ENCODE data around the gene SLC25A38.

SLC25A38 gene

DNA sequence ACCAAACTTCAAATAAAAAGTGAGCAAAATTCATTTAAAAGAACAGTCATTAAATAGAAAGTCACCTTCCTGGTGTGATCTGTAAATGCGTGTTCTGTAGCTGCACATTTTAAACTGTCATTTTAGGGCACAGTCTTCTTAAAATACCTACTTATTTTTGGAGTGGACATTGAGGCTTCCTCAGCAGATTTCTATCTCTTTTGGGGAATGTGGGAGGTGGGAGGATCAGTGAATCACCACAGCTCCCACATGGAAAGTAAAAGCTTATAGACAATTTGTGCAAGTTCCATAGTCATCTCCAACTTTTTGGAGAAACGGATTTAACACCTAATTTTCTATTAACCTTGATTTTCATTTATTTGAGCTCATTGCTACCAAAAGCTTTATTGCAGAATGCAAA lies 63.3 kb downstream of the SLC25A38 start:
- Histone ChIP-seq H3K27ac (ENCODE audit: low read length) (no peak overlapping the region), H3K4me3 (ENCODE audit: low read length) (no peak overlapping the region), H3K9ac (ENCODE audit: low read length) (no peak overlapping the region), H3K4me1 (ENCODE audit: control insufficient read depth, low read depth, low read length) (no peaks in the 10 kb centered on the region), H3K27me3 (ENCODE audit: control insufficient read depth, insufficient read depth, low read length) (no peaks in the 10 kb centered on the region), H3K9me3 (ENCODE audit: control insufficient read depth, low read depth, low read length) (no peaks in the 10 kb centered on the region), H3K36me3 (ENCODE audit: control insufficient read depth, low read depth, low read length) (no peaks in the 10 kb centered on the region)
